Activated naive CD8-positive, alpha-beta T cell treated with anti-CD3 and anti-CD28 coated beads for 36 hours (primary cell): ENCODE data around the gene LDHA. TPM values are rescaled to one million over a fixed set of nuclear protein-coding genes. Genes with fewer than 3 reads are reported as not detected.
"Not testable (repeated sequence)": the region's sequence is repeated elsewhere in the genome, so short reads cannot be mapped to it uniquely, and the experiment has no call there.

ENCODE experiments used
- DNase-seq: peaks from one replicate; pipeline ENCODE4 v3.0.0; 2021
- H3K27ac Mint-ChIP-seq: one replicate; pipeline ENCODE4 v1.8.0; 2022; ENCODE audit warnings: mild to moderate bottlenecking, moderate library complexity, mixed read lengths
- H3K27me3 Mint-ChIP-seq: one replicate; pipeline ENCODE4 v1.8.0; 2022; ENCODE audit warnings: mild to moderate bottlenecking, mixed read lengths
- H3K36me3 Mint-ChIP-seq: one replicate; pipeline ENCODE4 v1.8.0; 2021; ENCODE audit warnings: mild to moderate bottlenecking, mixed read lengths
- H3K4me1 Mint-ChIP-seq: one replicate; pipeline ENCODE4 v1.8.0; 2021; ENCODE audit warnings: mixed read lengths
- H3K4me3 Mint-ChIP-seq: one replicate; pipeline ENCODE4 v1.8.0; 2022; ENCODE audit warnings: mild to moderate bottlenecking, moderate library complexity, mixed read lengths
- H3K9me3 Mint-ChIP-seq: one replicate; pipeline ENCODE4 v1.8.0; 2022; ENCODE audit warnings: mixed read lengths
- total RNA-seq, 2 experiments: library from RNA; stranded (reverse); gene quantifications; one replicate each; pipeline ENCODE4 v1.2.3, GENCODE V29; 2021

Gene LDHA
- total RNA-seq, 2 experiments from 2014 or later = 2,369 to 2,412 TPM

DNA sequence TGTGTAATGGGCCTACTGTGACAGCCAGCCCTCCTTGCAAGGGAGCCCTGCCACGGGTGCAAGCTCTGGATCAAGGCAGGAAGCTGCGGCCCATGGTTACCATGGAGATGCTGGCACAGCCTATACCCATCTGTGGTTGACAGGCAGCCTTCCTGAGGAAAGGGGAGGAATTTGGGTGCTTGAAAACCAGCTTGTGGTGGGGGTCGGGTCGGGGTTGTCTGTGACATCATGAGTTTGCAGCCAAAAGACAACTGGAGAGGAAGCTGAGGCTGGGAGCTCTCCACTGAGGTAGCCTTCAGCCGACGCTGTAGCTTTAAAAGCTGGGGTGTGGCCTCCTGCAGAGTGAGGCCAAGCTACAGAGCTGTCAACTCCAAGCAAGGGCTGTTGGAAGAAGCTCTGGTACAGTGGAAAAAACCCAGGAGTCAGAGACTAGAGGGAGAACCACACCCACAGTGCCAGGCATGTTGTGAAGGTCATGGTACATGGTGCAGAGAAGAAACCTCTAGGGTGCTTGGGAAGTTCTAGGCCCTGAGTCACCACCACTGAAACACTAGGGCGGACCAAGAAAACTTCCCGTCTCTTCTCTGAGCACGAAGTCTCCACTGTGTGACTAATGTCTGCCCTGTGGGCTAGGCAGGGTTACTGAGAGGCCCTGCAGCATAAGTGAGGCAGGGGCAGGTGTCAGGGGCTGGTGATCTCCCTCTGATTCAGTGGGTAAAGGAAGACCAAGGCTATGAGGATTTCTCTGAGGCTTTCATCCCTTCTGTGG is 10.8 kb upstream of the LDHA start:
- Mint-ChIP-seq H3K4me1 (peaks cover 37% of the 10 kb centered on the region), H3K4me3 (peak overlapping the region; percentile 61), H3K9me3 (no peaks in the 10 kb centered on the region), H3K27ac (peak overlapping the region; percentile 100), H3K27me3 (no peaks in the 10 kb centered on the region), H3K36me3 (no peaks in the 10 kb centered on the region)
- DNase-seq = peak; percentile 85

DNA sequence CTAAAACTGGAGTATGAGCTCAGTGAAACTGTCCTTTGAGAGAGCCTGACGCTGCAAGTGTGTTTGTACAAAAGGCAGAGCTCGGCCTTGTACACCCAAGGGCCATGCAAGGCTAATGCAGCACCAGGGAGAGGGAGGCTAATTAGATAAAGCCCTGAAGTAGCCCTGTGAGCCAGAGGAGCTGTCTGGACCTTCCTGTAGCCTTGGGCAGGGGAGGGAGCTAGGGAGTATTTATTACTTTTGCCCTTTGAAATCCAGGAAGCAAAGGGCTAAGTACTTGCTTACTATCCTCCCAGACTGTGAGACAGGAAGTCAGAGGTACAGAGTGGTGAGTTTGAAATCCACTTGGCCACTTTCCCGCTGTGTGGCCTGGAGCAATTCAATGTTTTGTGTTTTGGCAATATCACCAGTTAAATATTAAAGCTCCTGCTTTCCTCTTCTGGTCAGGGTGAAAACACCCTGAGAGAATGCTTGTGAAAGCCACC is 10.2 kb upstream of the LDHA start:
- Mint-ChIP-seq H3K36me3 (no peaks in the 10 kb centered on the region), H3K27ac (peak overlapping the region; percentile 100), H3K27me3 (no peaks in the 10 kb centered on the region), H3K4me1 (peaks cover 37% of the 10 kb centered on the region), H3K9me3 (no peaks in the 10 kb centered on the region), H3K4me3 (peak overlapping the region; percentile 61)
- DNase-seq = no peak

DNA sequence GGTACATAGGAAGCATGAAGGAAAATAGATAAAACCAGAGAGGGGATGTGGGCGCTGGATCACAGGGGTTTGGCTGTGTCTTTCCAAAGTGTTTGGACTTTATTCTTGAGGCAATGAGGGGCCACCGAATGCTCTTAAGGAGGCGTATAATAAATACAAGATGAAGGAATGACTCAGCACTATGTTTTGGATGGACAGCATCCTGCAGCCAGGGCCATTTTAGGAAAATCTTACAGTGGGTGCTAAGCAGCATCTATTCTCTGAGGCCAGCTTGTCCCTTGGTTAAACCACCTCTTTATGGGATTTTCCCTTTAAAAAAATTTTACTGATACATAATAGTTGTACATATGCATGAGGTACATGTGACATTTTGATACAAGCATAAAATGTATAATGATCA is 4.3 kb upstream of the LDHA start:
- no peak overlapping the region for H3K27ac Mint-ChIP-seq
- H3K27me3 Mint-ChIP-seq = peaks cover 6% of the 10 kb centered on the region
- no peak for DNase-seq
- H3K36me3 Mint-ChIP-seq = peaks cover 11% of the 10 kb centered on the region
- H3K4me3 Mint-ChIP-seq = no peak overlapping the region
- H3K9me3 Mint-ChIP-seq = no peaks in the 10 kb centered on the region
- H3K4me1 Mint-ChIP-seq = peaks cover 42% of the 10 kb centered on the region

DNA sequence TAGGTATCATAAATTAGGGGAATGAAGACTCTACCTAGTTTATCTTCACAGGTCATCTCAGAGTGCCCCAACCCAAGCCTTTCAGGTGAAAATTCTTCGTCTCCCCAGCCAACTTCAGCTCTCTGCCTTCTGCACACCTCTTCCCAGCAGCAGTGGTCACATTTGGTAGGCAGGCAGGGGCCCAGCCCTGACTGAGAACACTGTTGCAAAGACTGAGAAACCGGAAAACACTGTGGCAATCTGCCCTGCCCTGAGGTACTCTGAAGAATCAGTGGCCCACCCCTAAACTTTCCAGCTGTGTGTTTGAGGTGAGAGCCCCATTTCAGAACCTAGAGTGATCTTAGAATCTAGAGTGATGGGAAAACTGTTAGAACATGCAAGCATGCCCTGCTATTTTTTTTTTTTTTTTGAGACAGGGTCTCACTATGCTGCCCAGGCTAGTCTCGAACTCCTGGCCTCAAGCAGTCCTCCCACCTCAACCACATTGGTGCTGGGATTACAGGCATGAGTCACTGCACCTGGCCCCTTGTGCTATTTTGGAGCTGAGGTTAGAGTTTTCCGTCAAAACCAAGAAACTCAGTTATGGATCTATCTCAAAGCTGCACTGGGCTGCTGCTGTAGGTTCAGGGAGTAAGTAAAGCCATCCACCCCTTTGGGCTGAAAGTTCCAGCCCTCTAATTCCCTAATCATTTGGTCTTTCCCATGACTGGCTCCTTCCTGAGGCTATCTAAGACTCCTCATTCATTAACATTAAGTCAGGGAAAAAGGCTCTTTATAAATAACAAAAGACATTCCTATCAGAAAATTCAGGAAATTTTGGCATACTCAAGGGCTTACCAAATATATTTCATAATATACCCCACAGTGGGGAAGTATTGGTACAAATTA is 1.7 kb upstream of the LDHA start:
- Mint-ChIP-seq H3K27me3 (peaks cover 10% of the 10 kb centered on the region), H3K4me1 (peaks cover 39% of the 10 kb centered on the region), H3K27ac (peak overlapping the region; percentile 68), H3K36me3 (peaks cover 36% of the 10 kb centered on the region), H3K9me3 (no peaks in the 10 kb centered on the region), H3K4me3 (peak overlapping the region; percentile 61)
- peak; percentile 14 for DNase-seq

DNA sequence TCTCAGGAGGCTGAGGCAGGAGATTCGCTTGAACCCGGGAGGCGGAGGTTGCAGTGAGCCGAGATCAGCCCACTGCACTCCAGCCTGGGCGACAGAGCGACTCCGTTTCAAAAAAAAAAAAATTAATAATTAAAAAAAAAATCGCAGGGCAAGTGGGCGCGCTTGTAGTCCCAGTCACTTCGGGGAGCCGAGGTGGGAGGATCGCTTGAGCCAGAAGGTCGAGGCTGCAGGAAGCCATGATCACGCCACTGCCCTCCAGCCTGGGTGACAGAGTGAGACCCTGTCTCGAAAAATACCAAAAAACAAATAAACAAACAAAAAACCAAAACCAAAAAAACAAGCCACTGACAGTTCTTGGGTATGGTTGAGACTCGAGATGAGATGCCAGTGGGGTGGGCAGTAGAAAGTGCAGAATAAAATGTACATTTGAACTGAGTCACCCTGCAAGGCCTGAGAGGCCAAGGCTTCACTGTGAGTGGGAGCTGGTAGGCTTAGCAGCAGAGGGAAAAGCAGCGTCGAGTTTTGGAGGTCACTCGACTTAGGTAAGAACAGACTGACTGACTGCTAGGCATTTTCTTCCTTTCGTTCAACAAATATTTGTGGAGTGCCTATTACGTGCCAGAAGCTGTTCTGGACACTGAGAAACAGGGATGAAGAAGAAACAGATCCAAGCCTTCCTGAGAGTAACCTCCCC is 635 bp upstream of the LDHA start:
- Mint-ChIP-seq H3K4me3 (peak overlapping the region; percentile 97), H3K36me3 (peaks cover 45% of the 10 kb centered on the region), H3K27ac (peak overlapping the region; percentile 99), H3K27me3 (peaks cover 10% of the 10 kb centered on the region), H3K4me1 (peaks cover 41% of the 10 kb centered on the region), H3K9me3 (no peaks in the 10 kb centered on the region)
- peak; percentile 41 for DNase-seq

DNA sequence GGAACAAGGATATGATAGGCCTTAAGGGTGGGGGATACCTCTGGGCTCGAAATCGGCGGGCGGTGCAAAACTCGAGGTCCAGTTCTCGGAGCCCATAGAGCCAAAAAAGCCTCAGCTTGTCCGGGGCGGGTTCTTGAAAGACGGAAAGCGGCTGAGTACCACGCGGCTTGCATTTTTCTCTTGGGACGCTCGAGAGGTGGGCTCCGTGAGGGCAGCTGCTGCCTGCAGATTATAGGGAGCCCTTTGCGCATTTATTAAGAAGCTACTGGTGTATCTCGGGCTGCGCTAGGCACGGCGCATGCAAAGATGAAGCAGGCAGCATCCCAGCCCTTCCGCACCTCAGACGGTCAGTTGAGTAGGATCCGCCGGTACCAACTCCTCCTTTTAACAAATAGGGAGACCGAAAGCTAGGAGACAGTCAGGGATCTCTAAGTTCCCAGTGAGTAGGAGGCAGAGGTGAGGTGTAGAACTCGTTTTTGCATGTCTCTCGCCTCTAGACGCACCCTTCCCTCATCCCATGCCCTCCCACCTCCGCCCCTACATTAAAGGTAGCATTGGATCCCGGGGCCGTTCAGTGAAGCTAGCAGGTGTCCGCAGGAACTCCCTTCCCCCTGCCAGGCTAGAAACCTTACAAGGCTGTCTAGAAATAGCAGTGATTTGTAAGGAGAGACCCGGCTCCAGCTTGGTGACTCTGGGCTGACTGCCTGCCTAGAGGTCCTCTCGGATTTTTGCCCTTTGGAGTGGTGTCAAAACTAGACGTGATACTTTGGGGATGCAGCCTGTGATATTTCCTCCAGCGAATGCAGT is 768 bp downstream of the LDHA start:
- Mint-ChIP-seq H3K9me3 (no peaks in the 10 kb centered on the region), H3K27me3 (peaks cover 10% of the 10 kb centered on the region), H3K4me1 (peaks cover 47% of the 10 kb centered on the region), H3K27ac (peak overlapping the region; percentile 99), H3K4me3 (peak overlapping the region; percentile 97), H3K36me3 (peaks cover 59% of the 10 kb centered on the region)
- DNase-seq = peak; percentile 14

DNA sequence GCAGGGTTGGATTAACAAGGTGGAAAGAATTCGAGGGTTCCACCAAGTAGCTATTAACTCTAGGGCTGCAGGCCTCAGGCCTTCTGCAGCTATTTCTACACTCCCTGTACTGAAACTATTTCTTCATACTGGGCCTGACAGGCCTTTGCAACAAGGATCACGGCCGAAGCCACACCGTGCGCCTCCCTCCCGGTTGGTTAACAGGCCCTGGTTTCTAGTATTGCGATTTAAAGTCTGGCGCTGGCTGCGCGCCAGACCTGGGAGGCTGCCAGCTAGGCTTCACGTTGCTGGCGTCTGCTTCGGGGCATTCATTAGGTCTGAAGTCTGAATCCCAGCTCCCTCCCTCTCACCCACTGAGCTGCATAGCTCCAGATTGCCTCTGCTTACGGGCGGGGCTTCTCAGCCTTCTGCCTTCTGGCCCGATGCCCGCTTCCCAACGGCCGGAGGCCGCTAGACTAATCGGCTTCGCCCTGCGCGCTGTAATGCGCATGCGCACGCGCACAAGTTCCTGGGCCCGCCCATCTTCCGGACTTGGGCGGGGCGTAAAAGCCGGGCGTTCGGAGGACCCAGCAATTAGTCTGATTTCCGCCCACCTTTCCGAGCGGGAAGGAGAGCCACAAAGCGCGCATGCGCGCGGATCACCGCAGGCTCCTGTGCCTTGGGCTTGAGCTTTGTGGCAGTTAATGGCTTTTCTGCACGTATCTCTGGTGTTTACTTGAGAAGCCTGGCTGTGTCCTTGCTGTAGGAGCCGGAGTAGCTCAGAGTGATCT is 1.6 kb downstream of the LDHA start:
- H3K36me3 Mint-ChIP-seq = peaks cover 66% of the 10 kb centered on the region

DNA sequence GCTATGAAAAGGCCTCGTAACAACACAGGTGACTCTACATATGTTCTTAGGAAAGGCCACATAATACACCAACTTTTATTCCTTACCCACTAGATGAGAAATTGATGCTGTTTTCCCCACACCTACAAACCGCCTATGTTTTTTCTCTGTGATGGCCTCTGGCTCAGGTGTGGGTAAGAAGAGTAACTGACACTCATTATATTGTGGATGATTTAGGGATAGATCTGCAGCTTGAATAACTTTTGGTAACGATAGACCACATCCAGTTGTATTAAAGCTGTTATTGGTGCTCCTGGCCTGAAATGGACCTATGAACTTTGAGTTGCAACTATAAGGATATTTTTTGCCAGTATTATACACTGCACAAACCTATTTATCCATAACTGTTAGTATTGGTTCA is 3.6 kb downstream of the LDHA start:
- Mint-ChIP-seq H3K4me1 (peaks cover 38% of the 10 kb centered on the region), H3K27me3 (peaks cover 10% of the 10 kb centered on the region), H3K4me3 (peak overlapping the region; percentile 68), H3K36me3 (peaks cover 79% of the 10 kb centered on the region), H3K9me3 (no peaks in the 10 kb centered on the region), H3K27ac (peak overlapping the region; percentile 38)
- no peak for DNase-seq

More for the DNA sequence above, 1.6 kb downstream of the LDHA start:
- H3K4me3 Mint-ChIP-seq = peak overlapping the region; percentile 97
- H3K27ac Mint-ChIP-seq = peak overlapping the region; percentile 99
- H3K9me3 Mint-ChIP-seq = no peaks in the 10 kb centered on the region
- H3K4me1 Mint-ChIP-seq = peaks cover 50% of the 10 kb centered on the region
- peak; percentile 98 for DNase-seq
- peaks cover 10% of the 10 kb centered on the region for H3K27me3 Mint-ChIP-seq

DNA sequence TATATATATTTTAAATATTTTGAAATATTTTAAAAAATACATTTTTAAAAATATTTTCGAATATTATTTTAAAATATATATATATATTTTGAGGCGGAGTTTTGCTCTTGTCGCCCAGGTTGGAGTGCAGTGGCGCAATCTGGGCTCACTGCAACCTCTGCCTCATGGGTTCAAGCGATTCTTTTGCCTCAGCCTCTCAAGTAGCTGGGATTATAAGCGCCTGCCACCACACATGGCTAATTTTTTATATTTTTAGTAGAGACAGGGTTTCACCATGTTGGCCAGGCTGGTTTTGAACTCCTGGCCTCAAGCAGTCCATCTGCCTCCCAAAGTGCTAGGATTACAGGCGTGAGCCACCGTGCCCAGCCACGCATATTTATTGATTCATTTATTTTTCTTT is 6.7 kb downstream of the LDHA start:
- peaks cover 76% of the 10 kb centered on the region for H3K36me3 Mint-ChIP-seq
- peaks cover 32% of the 10 kb centered on the region for H3K4me1 Mint-ChIP-seq
- DNase-seq, H3K27ac Mint-ChIP-seq, H3K27me3 Mint-ChIP-seq, H3K9me3 Mint-ChIP-seq, H3K4me3 Mint-ChIP-seq: not testable (repeated sequence)

DNA sequence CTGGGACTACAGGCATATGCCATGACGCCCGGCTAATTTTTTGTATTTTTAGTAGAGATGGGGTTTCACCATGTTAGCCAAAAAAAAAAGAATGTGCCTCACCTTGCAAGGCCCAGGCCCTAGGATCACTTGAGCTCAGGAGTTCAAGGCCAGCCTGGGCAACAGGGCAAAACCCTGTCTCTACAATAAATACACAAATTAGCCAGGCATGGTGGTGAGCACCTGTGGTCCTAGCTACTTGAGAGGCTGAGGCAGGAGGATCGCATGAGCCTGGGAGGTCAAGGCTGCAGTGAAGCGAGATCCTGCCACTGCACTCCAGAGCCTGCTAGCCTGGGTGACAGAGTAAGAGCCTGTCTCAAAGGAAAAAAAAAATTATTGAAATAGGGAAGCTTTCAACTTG is 9.7 kb downstream of the LDHA start:
- Mint-ChIP-seq H3K36me3 (peaks cover 59% of the 10 kb centered on the region), H3K27me3 (no peaks in the 10 kb centered on the region), H3K4me3 (no peak overlapping the region), H3K4me1 (peaks cover 15% of the 10 kb centered on the region), H3K27ac (peak overlapping the region; percentile 54), H3K9me3 (no peaks in the 10 kb centered on the region)
- DNase-seq = no peak

DNA sequence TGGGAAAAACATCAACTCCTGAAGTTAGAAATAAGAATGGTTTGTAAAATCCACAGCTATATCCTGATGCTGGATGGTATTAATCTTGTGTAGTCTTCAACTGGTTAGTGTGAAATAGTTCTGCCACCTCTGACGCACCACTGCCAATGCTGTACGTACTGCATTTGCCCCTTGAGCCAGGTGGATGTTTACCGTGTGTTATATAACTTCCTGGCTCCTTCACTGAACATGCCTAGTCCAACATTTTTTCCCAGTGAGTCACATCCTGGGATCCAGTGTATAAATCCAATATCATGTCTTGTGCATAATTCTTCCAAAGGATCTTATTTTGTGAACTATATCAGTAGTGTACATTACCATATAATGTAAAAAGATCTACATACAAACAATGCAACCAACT is 13.0 kb downstream of the LDHA start:
- not testable (repeated sequence) for H3K27ac Mint-ChIP-seq, DNase-seq, H3K4me1 Mint-ChIP-seq, H3K4me3 Mint-ChIP-seq, H3K9me3 Mint-ChIP-seq, H3K27me3 Mint-ChIP-seq
- peaks cover 36% of the 10 kb centered on the region for H3K36me3 Mint-ChIP-seq

DNA sequence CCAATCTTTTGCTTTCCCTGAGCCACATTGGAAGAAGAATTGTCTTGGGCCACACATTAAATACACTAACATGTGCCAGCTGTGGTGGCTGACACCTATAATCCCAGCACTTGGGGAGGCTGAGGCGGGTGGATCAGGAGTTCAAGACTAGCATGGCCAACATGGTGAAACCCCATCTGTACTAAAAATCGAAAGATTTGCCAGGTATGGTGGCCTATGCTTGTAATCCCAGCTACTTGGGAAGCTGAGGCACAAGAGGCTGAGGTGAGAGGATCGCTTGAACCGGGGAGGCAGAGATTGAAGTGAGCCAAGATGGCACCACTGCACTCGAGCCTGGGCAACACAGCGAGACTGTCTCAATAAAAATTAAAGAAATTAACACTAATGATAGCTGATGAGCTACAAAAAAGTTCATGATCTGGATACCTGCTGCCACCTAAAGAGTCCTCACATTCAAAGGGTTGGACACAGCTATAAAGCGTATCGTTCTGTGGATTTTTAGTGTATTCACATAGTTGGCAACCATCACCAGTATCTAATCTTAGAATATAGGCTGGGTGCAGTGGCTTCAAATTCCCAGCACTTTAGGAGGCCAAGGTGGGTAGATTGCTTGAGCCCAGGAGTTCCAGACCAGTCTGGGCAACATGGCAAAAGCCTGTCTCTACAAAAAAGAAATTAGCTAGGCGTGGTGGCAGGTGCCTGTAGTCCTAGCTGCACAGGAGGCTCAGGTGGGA is 14.4 kb downstream of the LDHA start:
- no peaks in the 10 kb centered on the region for H3K9me3 Mint-ChIP-seq
- no peak for DNase-seq
- H3K4me3 Mint-ChIP-seq = no peak overlapping the region
- H3K4me1 Mint-ChIP-seq = peaks cover 4% of the 10 kb centered on the region
- H3K27ac Mint-ChIP-seq = peak overlapping the region; percentile 51
- H3K27me3 Mint-ChIP-seq = no peaks in the 10 kb centered on the region
- peaks cover 24% of the 10 kb centered on the region for H3K36me3 Mint-ChIP-seq

DNA sequence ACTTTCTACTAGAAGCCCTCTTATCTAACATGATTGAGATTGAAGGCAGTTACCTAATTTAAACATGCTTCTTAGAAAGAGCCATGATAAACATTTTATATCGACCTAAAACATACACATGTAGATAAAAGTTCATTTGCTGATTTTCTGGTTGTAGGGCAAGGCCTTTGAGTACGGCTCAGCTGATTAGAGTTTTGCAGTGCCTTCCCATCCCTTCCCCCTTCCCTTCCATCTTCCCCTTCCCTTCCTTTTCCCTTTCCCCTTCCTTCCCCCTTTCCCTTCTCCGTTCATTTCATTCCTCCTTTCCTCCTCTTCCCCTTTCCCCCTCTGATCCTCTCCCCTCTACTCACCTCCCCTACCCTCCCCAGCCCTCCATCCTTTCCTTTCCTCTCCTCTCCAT is 22.1 kb downstream of the LDHA start:
- no peak for DNase-seq
- Mint-ChIP-seq H3K4me3 (no peak overlapping the region), H3K27ac (no peak overlapping the region), H3K4me1 (peaks cover 4% of the 10 kb centered on the region), H3K9me3 (no peaks in the 10 kb centered on the region), H3K27me3 (no peaks in the 10 kb centered on the region), H3K36me3 (no peaks in the 10 kb centered on the region)
